NCI-H2081 treated with DMSO at 0.1 percent for 48 hours (cell line): ENCODE data around the gene ARMH4.
A peak's percentile ranks its signal among the peaks of the same experiment; 100 is the strongest.

Experiments
- DNase-seq: peaks from one replicate; lab custom pipeline; 2025; lab: John Stamatoyannopoulos, UW

ARMH4 gene

GRCh38 chr14:58152014-58152857 lies at the start of gene ARMH4:
ARMH4 (minus strand) TSS chr14:58152213; CDS start chr14:58139358, 12,855 bp downstream.
- DNase-seq, result peak; percentile 24

DNA sequence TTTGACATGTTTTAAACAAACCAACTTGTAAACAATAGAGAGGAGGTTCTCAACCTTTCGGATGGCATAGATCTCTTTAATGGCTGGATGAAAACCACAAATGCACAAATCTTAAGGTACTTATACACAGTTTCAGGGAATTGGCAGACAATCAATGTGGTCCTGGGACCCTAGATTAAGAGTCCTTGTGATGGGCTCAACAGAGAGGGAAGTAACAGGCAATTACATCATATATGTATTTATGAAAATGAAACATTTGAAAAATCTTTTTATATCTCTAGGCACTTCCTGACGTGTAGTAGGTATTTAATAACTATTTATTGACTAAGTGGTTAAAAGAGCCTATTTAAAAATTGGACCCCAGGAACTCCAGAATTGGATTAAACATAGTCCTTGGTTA lies 48.8 kb upstream of the ARMH4 start:
- no peak for DNase-seq

DNA sequence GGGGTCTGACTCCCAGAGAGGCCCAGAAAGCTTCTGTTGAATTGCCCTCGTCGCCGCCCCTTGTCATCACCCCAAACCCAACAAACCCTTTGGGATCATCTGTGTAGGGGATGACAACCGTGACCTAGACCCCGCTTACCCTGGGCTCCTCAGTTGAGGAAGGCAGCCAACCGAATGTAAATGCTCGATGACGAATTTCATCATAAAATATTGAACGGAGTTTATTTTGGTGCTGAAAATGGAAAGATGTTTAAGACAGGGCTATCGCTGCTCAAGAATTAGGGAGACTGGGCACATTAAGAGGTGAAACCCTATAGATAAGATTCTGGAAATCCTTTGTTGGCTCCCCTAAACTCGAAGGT lies 48.4 kb upstream of the ARMH4 start:
- DNase-seq, result no peak

- peak; percentile 34 for DNase-seq
These were observed 47.9 kb upstream of the ARMH4 start, which contains the start of gene ACTR10 for GRCh38 chr14:58199726-58200479. ACTR10 (plus strand) TSS chr14:58200149; CDS start chr14:58200218, 69 bp downstream.

- no peak for DNase-seq
These were observed 46.1 kb upstream of the ARMH4 start for GRCh38 chr14:58198086-58198485.

GRCh38 chr14:58196198-58196597 lies 44.2 kb upstream of the ARMH4 start:
- DNase-seq, result no peak

GRCh38 chr14:58193542-58193941 lies 41.5 kb upstream of the ARMH4 start:
- DNase-seq, result peak; percentile 6

- no peak for DNase-seq
These were observed 40.0 kb upstream of the ARMH4 start for GRCh38 chr14:58191763-58192601.

- DNase-seq, result no peak
These were observed 37.2 kb upstream of the ARMH4 start for GRCh38 chr14:58189176-58189575.

DNA sequence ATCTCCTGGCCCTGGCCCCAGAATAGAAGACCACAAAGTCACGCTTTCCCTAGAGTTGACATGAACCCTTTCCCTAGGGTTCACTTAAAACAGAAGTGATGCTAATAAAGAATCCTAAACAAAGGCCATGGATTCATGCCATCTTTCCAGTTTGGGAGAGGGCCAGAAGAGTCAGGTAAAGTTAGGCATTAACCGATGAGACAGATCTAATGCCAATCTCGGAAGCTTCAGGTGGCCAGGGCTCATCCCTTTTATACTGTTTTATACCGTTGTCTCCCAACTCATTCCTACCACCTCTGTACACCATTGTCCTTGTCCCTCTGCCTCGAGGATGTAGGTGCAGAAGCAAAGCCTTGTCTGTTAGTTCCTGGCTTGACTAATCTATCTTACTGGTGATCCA lies 25.1 kb upstream of the ARMH4 start:
- DNase-seq, result no peak

DNA sequence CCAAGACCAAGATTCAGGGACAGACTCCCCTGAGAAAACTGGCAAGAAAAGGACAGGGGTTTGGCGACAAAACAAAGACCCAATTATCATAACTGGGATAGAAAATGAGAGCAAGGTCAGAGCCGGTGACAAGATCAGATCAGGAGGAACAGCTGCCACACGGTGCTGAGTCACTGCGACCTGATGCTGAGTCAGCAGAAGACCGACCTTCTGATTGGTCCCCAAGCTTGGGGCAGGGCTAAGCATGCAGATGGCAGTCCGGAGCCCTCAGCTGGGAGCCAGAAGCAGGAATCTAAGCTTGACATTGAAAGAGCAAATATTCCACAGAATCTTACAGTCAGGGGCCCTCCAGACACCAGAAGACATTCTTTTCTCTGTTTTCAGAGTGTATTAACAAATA lies 19.1 kb upstream of the ARMH4 start:
- DNase-seq, result peak; percentile 18

DNA sequence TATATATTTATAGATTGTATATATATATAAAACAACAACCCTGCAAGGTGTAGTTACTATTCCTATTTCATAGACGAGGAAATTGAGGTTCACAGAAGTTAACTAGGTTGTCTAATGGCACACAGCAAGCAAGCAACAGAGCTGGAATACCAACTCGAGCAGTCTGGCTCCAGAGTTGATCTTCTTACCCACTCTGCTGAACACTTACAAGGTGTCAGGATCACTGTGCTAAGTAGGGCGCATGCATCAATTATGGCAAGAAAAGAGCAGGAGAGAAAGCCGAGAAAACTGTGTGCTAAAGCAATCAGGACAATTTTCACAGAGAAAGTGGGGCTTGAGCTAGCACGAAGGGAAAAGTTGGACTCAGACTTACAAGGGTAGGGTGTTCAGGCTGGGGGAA lies 15.9 kb upstream of the ARMH4 start:
- DNase-seq, result no peak

GRCh38 chr14:58167057-58167456 lies 15.0 kb upstream of the ARMH4 start:
- no peak for DNase-seq

GRCh38 chr14:58166005-58166983 lies 14.3 kb upstream of the ARMH4 start:
- peak; percentile 4 for DNase-seq

- no peak for DNase-seq
These were observed 8.5 kb upstream of the ARMH4 start for GRCh38 chr14:58160561-58160960.

GRCh38 chr14:58151133-58152013 lies 640 bp downstream of the ARMH4 start:
- no peak for DNase-seq

DNA sequence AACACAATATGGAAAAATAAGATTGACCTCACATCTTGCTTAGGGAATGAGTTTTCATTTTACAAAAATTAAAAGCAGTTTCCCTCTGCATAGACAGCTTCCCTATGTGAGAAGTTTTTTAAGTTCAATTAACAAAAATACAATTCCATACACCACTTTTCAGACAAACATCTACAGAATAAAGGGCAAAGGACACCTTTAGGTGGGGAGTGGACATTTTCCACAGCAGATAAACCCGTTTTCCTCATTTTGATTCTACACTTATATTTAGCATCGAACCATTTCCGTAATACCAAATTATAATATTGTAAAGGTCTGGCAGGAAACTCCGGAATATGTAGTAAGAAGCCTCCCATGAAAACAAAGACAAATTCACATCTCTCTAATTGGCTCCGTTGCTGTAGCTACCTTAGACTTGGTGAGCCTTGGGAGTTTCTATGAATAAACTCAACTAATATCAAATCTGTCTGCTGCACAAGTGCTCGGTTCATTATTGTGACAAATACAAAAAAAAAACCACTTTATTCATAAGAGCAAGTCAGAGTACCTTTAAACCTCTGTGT lies 1.7 kb downstream of the ARMH4 start:
- DNase-seq, result no peak

DNA sequence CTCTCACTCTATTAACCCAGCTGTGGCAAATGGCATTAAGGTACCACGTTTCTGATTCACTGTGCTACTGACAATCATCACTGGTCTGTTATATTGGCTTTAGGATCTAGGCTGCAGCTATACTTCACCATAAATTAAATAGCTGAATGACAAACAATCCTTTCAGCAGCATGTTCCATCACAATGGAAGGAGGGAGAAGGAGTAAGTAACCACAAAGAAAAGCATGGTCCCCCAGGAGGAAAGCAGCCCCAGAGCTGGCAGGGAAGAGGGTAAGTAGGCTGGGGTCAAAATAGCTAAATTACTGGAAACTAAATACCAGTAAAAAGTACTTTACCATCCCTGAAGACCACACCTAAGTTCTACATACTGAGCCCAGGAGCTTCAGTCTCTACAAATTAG lies 2.8 kb downstream of the ARMH4 start:
- no peak for DNase-seq

DNA sequence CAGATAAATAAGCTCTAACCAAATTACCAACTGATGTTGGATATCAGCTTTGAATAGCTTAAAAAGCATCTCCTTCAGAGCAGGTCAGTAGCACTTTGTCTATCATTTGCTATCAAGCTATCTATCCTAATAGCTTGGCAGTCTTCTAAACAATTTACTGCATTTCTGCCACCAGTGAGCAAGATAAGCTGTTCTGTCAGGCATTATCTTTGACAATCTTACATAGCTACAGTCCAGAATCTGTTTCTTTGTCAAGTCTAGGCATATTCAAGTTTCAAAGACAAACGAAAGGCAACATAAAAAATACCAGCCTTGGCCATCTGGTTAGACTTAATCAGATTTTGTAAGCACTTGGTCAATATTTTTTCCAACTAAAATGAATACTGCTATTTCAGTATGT lies 5.6 kb downstream of the ARMH4 start:
- no peak for DNase-seq

DNA sequence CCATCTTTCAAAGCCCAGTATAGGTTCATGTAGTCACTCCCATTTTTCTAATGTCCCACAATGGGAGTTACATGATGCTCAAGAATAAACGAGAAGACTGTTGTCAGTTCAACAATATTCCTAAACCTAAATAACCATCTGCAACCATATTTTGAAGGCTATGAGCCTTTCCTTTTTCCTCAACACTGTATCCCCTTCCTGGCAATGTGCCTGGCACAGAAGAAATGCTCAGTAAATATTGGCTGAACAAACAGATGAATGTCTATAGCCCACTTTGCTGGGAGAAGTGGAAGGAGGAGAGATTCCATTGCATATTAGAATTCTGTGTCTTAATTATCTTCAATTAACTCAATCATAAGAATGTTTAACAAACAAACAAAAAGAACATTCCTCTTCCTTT lies 6.1 kb downstream of the ARMH4 start:
- DNase-seq, result no peak
